HG03457 (cell line): Measurements from ENCODE around the gene ZBTB43.

ENCODE experiments used
- ATAC-seq: cut with Tn5 transposase; IDR thresholded peaks from one replicate; pipeline ENCODE4 v1.9.1; 2021; ENCODE audit warnings: moderate number of reproducible peaks; ENCODE audit not compliant: unreplicated experiment

Gene ZBTB43

DNA sequence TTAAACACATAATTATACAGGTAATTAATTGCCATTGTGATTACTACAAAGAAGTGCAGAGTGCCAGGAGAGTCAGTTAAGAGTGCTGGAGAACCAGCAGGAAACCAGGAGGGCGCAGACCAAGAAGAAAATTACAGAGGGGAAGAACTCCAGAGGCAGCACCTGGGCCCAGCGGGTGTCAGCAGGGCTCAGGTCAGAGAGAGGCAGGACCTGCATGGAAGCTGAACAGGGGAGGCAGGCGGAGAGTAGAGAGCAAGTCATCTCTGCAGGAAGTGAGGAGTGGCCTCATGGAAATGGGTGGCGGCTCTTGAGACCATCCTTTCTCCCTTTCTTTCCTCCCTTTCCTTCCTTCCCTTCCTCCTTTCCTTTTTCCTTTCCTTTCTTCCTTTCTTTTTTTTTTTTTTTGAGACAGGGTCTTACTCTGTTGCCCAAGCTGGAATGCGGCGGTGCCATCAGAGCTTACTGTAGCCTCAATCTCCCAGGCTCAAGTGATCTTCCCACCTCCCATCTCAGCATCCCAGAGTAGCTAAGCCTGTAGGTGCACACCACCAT, 51.6 kb downstream of the ZBTB43 start:
- ATAC-seq, result no peak

GRCh38 chr9:126857261-126857960, 52.6 kb downstream of the ZBTB43 start:
- ATAC-seq, result no peak

- no peak for ATAC-seq
Measured at GRCh38 chr9:126859111-126859510, 54.3 kb downstream of the ZBTB43 start.

GRCh38 chr9:126860077-126860756, 55.4 kb downstream of the ZBTB43 start, which contains the start of gene ZBTB34:
Gene ZBTB34, plus strand, starts transcription at chr9:126860639. Its CDS starts 18,761 bp downstream, at chr9:126879400.
- no peak for ATAC-seq

GRCh38 chr9:126860757-126861466, 56.1 kb downstream of the ZBTB43 start:
- no peak for ATAC-seq

- no peak for ATAC-seq
Measured at GRCh38 chr9:126861707-126862103, 56.9 kb downstream of the ZBTB43 start.

- ATAC-seq, result no peak
Measured at GRCh38 chr9:126862104-126862761, 57.4 kb downstream of the ZBTB43 start.

DNA sequence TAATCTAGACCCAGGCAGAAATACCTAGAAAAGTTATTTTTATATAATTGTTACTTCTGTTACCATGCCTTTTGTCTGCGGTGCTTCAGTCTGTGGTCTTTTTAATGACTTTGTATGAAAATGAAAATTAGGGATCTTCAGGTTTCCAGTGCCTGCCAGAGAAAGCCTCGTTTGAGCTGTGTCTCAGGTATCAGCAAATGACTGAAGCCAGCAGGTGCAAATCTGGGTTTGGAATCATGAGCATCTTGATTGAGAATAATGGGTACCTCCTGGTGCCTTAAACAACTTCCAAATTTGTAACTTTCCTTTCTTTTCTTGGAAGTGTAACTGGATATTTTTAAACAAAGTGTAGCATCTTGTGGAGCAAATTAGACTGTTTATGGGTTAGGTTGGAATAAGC, 59.9 kb downstream of the ZBTB43 start:
- no peak for ATAC-seq

- ATAC-seq, result no peak
Measured at GRCh38 chr9:126869368-126869767, 64.5 kb downstream of the ZBTB43 start.

GRCh38 chr9:126872516-126872915, 67.7 kb downstream of the ZBTB43 start:
- no peak for ATAC-seq

DNA sequence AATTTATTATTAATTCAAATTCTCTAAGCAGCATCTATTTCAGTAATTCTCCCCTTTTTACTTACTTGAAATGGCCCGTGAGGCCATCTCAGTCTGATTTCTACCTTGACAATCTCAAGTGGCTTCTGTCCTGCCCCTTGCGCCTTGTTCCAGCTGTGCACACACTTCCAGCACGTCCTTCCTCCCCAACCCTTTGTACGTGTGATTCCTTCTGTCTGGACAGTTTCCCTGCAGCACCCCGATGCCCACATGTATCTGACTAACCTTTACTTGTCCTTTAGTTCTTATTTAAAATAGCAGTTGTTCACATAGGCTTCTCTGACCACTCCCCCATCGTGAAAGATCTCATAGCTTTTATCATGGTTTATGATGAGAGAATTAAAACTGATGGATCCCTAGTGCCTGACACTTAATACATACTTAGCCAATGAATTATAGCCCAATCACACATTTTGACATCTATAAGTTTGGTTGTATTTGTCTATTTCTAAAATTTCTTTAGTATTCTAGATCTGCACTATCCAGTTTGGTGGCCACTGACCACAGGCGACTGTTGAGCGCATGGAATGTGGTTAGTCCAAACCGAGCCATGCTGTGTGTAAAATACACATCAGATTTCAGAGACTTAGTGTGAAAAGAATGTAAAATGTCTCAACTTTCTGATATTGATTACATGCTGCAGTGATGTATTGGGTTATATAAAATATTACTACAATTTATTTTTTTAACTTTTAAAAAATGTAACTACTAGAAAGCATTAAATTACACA, 69.9 kb downstream of the ZBTB43 start:
- ATAC-seq, result no peak

GRCh38 chr9:126875756-126876510, 71.1 kb downstream of the ZBTB43 start:
- no peak for ATAC-seq

DNA sequence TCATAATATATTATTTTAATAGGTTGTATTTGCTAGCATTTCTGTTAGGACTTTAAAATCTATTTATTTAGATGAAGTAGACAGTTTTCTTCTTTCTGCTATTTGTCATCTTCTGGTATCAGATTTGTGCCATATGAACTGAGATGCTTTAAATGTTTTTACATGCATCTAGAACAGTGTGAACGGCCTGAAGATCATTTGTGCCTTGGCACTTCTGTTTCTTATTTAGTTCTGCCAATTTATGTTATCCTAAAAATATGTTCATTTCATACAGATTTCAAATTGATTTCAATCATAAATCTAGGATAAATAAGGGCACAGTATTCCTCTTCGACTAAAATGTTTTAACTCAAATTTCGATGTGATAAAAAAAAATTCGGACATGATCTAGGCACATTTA, 71.7 kb downstream of the ZBTB43 start:
- no peak for ATAC-seq

DNA sequence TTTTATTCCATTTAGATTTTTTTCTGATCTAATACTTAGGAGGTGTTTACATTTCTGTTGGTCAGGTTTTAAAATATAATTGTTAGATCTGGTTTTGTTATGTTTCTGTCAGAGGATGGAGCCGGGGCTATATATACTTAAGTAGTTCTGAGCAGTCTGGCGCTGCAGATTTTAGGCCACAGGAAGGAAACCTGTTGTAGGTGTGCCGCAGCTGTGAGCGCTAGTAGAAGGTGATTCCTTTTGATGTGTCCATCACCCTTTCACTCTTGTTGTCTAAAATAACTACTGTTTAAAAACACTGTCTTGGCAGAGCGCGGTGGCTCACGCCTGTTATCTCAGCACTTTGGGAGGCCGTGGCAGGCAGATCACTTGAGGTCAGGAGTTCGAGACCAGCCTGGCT, 72.6 kb downstream of the ZBTB43 start:
- ATAC-seq, result no peak

- ATAC-seq, result no peak
Measured at GRCh38 chr9:126879288-126879687, 74.4 kb downstream of the ZBTB43 start.

DNA sequence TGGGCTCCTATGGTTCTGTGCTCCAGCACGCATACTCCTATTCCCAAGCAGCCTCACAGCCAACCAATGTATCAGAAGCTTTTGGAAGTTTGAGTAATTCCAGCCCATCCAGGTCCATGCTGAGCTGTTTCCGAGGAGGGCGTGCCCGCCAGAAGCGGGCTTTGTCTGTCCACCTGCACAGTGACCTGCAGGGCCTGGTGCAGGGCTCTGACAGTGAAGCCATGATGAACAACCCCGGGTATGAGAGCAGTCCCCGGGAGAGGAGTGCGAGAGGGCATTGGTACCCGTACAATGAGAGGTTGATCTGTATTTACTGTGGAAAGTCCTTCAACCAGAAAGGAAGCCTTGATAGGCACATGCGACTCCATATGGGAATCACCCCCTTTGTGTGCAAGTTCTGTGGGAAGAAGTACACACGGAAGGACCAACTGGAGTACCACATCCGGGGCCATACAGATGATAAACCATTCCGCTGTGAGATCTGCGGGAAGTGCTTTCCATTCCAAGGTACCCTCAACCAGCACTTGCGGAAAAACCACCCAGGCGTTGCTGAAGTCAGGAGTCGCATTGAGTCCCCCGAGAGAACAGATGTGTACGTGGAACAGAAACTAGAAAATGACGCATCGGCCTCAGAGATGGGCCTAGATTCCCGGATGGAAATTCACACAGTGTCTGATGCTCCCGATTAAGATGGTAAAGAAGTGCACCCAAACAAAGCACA, 75.5 kb downstream of the ZBTB43 start:
- no peak for ATAC-seq

- ATAC-seq, result no peak
Measured at GRCh38 chr9:126880947-126881332, 76.1 kb downstream of the ZBTB43 start.

- no peak for ATAC-seq
Measured at GRCh38 chr9:126882746-126883145, 77.9 kb downstream of the ZBTB43 start.

- ATAC-seq, result no peak
Measured at GRCh38 chr9:126883636-126884035, 78.8 kb downstream of the ZBTB43 start.
